HEK293 (cell line): ENCODE results near the gene PHACTR3.

ENCODE experiments used
- ZNF223 ChIP-seq: fragments of 450-650 bp; formaldehyde crosslinking; IDR thresholded peaks from 2 replicates; pipeline ENCODE4 v1.5.1; 2016; ENCODE audit warnings: missing biosample characterization, missing genetic modification characterization
- TF ChIP-seq, protein P1 (sequence below): fragments of 450-650 bp; formaldehyde crosslinking; IDR thresholded peaks from 2 replicates; pipeline ENCODE4 v1.5.1; 2017; ENCODE audit warnings: missing biosample characterization, missing genetic modification characterization
- TF ChIP-seq, protein P2 (sequence below): fragments of 450-650 bp; formaldehyde crosslinking; IDR thresholded peaks from 2 replicates; pipeline ENCODE4 v1.5.1; 2016; ENCODE audit warnings: missing biosample characterization, missing genetic modification characterization

DNA sequence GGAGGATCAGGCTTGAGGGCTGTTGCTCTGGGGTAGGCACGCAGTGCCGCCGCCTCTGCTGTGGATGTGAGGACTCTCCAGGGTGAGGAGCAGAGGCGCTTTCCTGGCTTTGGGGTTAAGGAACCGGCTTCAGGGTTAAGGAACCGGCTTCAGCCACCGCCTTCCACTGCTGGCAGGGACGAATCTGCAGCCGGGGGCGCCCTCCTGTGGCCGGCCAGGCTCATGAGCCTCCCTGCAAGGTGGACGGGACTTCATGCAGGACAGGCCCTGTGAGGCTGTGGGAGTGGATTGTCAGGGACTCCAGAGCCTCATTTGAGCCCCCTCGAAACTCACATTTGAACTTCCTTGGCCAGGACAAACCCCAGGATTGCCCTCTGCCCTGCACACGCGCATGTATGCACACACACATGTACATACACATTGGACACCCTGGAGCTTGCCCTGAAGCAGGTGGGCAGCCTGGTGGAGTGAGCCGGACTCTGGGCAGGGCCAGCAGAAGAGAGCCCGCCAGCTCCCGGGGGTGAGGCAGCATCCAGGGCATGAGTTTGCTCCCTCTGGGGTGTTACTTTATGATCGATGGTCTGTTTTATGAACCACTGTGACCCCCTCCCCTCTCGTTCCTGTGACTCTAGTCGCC lies 146.9 kb downstream of the PHACTR3 start:
- TF ChIP-seq, protein P1, sequence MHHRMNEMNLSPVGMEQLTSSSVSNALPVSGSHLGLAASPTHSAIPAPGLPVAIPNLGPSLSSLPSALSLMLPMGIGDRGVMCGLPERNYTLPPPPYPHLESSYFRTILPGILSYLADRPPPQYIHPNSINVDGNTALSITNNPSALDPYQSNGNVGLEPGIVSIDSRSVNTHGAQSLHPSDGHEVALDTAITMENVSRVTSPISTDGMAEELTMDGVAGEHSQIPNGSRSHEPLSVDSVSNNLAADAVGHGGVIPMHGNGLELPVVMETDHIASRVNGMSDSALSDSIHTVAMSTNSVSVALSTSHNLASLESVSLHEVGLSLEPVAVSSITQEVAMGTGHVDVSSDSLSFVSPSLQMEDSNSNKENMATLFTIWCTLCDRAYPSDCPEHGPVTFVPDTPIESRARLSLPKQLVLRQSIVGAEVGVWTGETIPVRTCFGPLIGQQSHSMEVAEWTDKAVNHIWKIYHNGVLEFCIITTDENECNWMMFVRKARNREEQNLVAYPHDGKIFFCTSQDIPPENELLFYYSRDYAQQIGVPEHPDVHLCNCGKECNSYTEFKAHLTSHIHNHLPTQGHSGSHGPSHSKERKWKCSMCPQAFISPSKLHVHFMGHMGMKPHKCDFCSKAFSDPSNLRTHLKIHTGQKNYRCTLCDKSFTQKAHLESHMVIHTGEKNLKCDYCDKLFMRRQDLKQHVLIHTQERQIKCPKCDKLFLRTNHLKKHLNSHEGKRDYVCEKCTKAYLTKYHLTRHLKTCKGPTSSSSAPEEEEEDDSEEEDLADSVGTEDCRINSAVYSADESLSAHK (tag by site-specific recombination) = no peak
- TF ChIP-seq, protein P2, sequence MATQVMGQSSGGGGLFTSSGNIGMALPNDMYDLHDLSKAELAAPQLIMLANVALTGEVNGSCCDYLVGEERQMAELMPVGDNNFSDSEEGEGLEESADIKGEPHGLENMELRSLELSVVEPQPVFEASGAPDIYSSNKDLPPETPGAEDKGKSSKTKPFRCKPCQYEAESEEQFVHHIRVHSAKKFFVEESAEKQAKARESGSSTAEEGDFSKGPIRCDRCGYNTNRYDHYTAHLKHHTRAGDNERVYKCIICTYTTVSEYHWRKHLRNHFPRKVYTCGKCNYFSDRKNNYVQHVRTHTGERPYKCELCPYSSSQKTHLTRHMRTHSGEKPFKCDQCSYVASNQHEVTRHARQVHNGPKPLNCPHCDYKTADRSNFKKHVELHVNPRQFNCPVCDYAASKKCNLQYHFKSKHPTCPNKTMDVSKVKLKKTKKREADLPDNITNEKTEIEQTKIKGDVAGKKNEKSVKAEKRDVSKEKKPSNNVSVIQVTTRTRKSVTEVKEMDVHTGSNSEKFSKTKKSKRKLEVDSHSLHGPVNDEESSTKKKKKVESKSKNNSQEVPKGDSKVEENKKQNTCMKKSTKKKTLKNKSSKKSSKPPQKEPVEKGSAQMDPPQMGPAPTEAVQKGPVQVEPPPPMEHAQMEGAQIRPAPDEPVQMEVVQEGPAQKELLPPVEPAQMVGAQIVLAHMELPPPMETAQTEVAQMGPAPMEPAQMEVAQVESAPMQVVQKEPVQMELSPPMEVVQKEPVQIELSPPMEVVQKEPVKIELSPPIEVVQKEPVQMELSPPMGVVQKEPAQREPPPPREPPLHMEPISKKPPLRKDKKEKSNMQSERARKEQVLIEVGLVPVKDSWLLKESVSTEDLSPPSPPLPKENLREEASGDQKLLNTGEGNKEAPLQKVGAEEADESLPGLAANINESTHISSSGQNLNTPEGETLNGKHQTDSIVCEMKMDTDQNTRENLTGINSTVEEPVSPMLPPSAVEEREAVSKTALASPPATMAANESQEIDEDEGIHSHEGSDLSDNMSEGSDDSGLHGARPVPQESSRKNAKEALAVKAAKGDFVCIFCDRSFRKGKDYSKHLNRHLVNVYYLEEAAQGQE (tag by site-specific recombination) = no peak
- TF ChIP-seq ZNF223 (tag by site-specific recombination) = no peak
